Adipocyte (in vitro differentiated cells): ENCODE results near the gene ATF5.

Experiments
- DNase-seq: peaks from one replicate; pipeline ENCODE4 v3.0.0-alpha.2; 2015; ENCODE audit warnings: low read depth
- H3K27me3 ChIP-seq: replicated peaks from 2 replicates; pipeline ENCODE4 v1.7.0; 2013; ENCODE audit warnings: mild to moderate bottlenecking, low read length, moderate library complexity; ENCODE audit not compliant: control insufficient read depth, insufficient read depth
- H3K36me3 ChIP-seq: 2 replicates; pipeline ENCODE4 v1.7.0; 2013; ENCODE audit warnings: low read length, mild to moderate bottlenecking, moderate library complexity; ENCODE audit not compliant: control insufficient read depth, insufficient read depth, severe bottlenecking
- H3K4me1 ChIP-seq: 2 replicates; pipeline ENCODE4 v1.7.0; 2013; ENCODE audit warnings: mild to moderate bottlenecking, low read length, moderate library complexity; ENCODE audit not compliant: control insufficient read depth, insufficient read depth
- H3K4me3 ChIP-seq: 2 replicates; pipeline ENCODE4 v1.7.0; 2013; ENCODE audit warnings: mild to moderate bottlenecking, low read length, moderate library complexity
- H3K9ac ChIP-seq: 2 replicates; pipeline ENCODE4 v1.7.0; 2013; ENCODE audit warnings: mild to moderate bottlenecking, low read length, moderate library complexity
- H3K9me3 ChIP-seq: 2 replicates; pipeline ENCODE4 v1.7.0; 2013; ENCODE audit warnings: mild to moderate bottlenecking, low read length, moderate library complexity; ENCODE audit not compliant: control insufficient read depth

The ATF5 gene

GRCh38 chr19:49895566-49896297, 33.3 kb upstream of the ATF5 start:
- Histone ChIP-seq H3K36me3 (no peaks in the 10 kb centered on the region), H3K4me3 (no peak overlapping the region), H3K9me3 (no peaks in the 10 kb centered on the region), H3K4me1 (peaks cover 6% of the 10 kb centered on the region), H3K27me3 (peaks cover 5% of the 10 kb centered on the region), H3K9ac (no peak overlapping the region)
- DNase-seq: no peak

GRCh38 chr19:49896863-49897621, 32.0 kb upstream of the ATF5 start, which contains the start of gene IL4I1:
TSS of gene IL4I1 (minus strand) at chr19:49896887. CDS start at chr19:49896160, 727 bp downstream.
- Histone ChIP-seq H3K36me3 (no peaks in the 10 kb centered on the region), H3K27me3 (peaks cover 5% of the 10 kb centered on the region), H3K4me3 (no peak within 1 kb of the TSS), H3K9me3 (no peaks in the 10 kb centered on the region), H3K9ac (no peak within 1 kb of the TSS), H3K4me1 (peaks cover 6% of the 10 kb centered on the region)
- no peak for DNase-seq

- Histone ChIP-seq H3K9me3 (no peaks in the 10 kb centered on the region), H3K4me3 (no peak overlapping the region), H3K9ac (no peak overlapping the region), H3K4me1 (no peaks in the 10 kb centered on the region), H3K27me3 (no peaks in the 10 kb centered on the region), H3K36me3 (peaks cover 9% of the 10 kb centered on the region)
- DNase-seq: no peak
Measured at GRCh38 chr19:49904136-49904535, 24.9 kb upstream of the ATF5 start.

- no peak overlapping the region for H3K4me3 ChIP-seq
- peaks cover 9% of the 10 kb centered on the region for H3K4me1 ChIP-seq
- H3K36me3 ChIP-seq: peaks cover 9% of the 10 kb centered on the region
- no peak overlapping the region for H3K9ac ChIP-seq
- H3K27me3 ChIP-seq: no peaks in the 10 kb centered on the region
- H3K9me3 ChIP-seq: no peaks in the 10 kb centered on the region
- no peak for DNase-seq
Measured at GRCh38 chr19:49906879-49907564, 22.0 kb upstream of the ATF5 start.

GRCh38 chr19:49907745-49908446, 21.1 kb upstream of the ATF5 start:
- peaks cover 9% of the 10 kb centered on the region for H3K36me3 ChIP-seq
- no peak overlapping the region for H3K4me3 ChIP-seq
- H3K27me3 ChIP-seq: no peaks in the 10 kb centered on the region

GRCh38 chr19:49908480-49909420, 20.3 kb upstream of the ATF5 start:
- no peak overlapping the region for H3K4me3 ChIP-seq
- H3K36me3 ChIP-seq: peaks cover 9% of the 10 kb centered on the region

More at GRCh38 chr19:49907745-49908446, 21.1 kb upstream of the ATF5 start:
- DNase-seq: no peak
- H3K9me3 ChIP-seq: no peaks in the 10 kb centered on the region
- H3K4me1 ChIP-seq: peaks cover 9% of the 10 kb centered on the region
- no peak overlapping the region for H3K9ac ChIP-seq

GRCh38 chr19:49910179-49910578, 18.8 kb upstream of the ATF5 start:
- no peaks in the 10 kb centered on the region for H3K27me3 ChIP-seq
- no peak overlapping the region for H3K9ac ChIP-seq
- H3K4me3 ChIP-seq: no peak overlapping the region
- H3K9me3 ChIP-seq: no peaks in the 10 kb centered on the region
- DNase-seq: no peak
- H3K4me1 ChIP-seq: peaks cover 9% of the 10 kb centered on the region
- peaks cover 13% of the 10 kb centered on the region for H3K36me3 ChIP-seq

More at GRCh38 chr19:49908480-49909420, 20.3 kb upstream of the ATF5 start:
- Histone ChIP-seq H3K9ac (no peak overlapping the region), H3K27me3 (no peaks in the 10 kb centered on the region), H3K4me1 (peaks cover 9% of the 10 kb centered on the region), H3K9me3 (no peaks in the 10 kb centered on the region)
- no peak for DNase-seq

GRCh38 chr19:49911381-49912145, 17.4 kb upstream of the ATF5 start:
- Histone ChIP-seq H3K27me3 (no peaks in the 10 kb centered on the region), H3K36me3 (peaks cover 14% of the 10 kb centered on the region), H3K9me3 (no peaks in the 10 kb centered on the region), H3K9ac (no peak overlapping the region), H3K4me1 (peaks cover 9% of the 10 kb centered on the region), H3K4me3 (no peak overlapping the region)
- DNase-seq: no peak

- no peaks in the 10 kb centered on the region for H3K9me3 ChIP-seq
- no peak overlapping the region for H3K4me3 ChIP-seq
- H3K4me1 ChIP-seq: peaks cover 9% of the 10 kb centered on the region
- no peak overlapping the region for H3K9ac ChIP-seq
- H3K27me3 ChIP-seq: no peaks in the 10 kb centered on the region
- H3K36me3 ChIP-seq: peaks cover 9% of the 10 kb centered on the region
- DNase-seq: no peak
Measured at GRCh38 chr19:49912965-49913685, 15.9 kb upstream of the ATF5 start.
